Right lobe of liver (tissue), 6 donors: ENCODE data around the gene SNW1. TPM values are rescaled to one million over a fixed set of nuclear protein-coding genes. Genes with fewer than 3 reads are reported as not detected.

Experiments
- ATAC-seq, 4 donors: fragments of 200-7000 bp; cut with Tn5 transposase; one replicate each; pipeline ENCODE4 v1.9.1; 2020; ENCODE audit warnings: mild to moderate bottlenecking in 4 of 4, moderate library complexity in 4 of 4
- DNase-seq, 3 donors: peaks; one replicate each; pipeline ENCODE4 v3.0.0-alpha.2; 2020
- H3K27ac ChIP-seq, 3 donors: fragments of 200-600 bp; one replicate each; pipeline ENCODE4 v1.8.0; 2022
- H3K27me3 ChIP-seq, 2 donors: fragments of 200-600 bp; one replicate each; pipeline ENCODE4 v1.8.0; 2022
- H3K36me3 ChIP-seq, 4 donors: fragments of 200-600 bp; sonication (generic) in 1 of 4; one replicate each; pipeline versions ENCODE4 v1.5.1 to v1.8.0; 2017 to 2022; ENCODE audit warnings: control low read depth in 1 of 4
- H3K4me1 ChIP-seq, 4 donors: fragments of 200-600 bp; sonication (generic) in 1 of 4; one replicate each; pipeline versions ENCODE4 v1.5.1 to v1.8.0; 2017 to 2022; ENCODE audit warnings: control low read depth in 1 of 4
- H3K4me3 ChIP-seq, 3 donors: fragments of 200-600 bp; one replicate each; pipeline ENCODE4 v1.8.0; 2022
- H3K9me3 ChIP-seq, 4 donors: fragments of 200-600 bp; sonication (generic) in 1 of 4; one replicate each; pipeline versions ENCODE4 v1.5.1 to v1.8.0; 2017 to 2022; ENCODE audit warnings: control low read depth in 1 of 4
- CTCF ChIP-seq, 4 donors: fragments of 200-600 bp in 3 of 4; fragments of 450-650 bp in 1 of 4; IDR thresholded peaks; one replicate each; pipeline versions ENCODE4 v1.5.1 to v1.8.0; 2016 to 2022; ENCODE audit warnings: antibody characterized with exemption in 4 of 4, mild to moderate bottlenecking in 2 of 4
- POLR2A ChIP-seq: fragments of 450-650 bp; IDR thresholded peaks from one replicate; pipeline ENCODE4 v1.6.1; 2017; ENCODE audit warnings: antibody characterized with exemption, mild to moderate bottlenecking
- WGBS: methylation state at CpG from one replicate; pipeline ENCODE4 v1.1.6; 2018; ENCODE audit warnings: low coverage, low lambda C conversion rate; ENCODE audit not compliant: insufficient coverage; ENCODE audit errors: missing lambda C conversion rate; 5-methylcytosine and 5-hydroxymethylcytosine counted together
- intact Hi-C, 2 donors: fragments of 100-400 bp; cut with DNase I; formaldehyde crosslinking; loops; one replicate each; pipeline versions ENCODE4 v1.11.2 to v1.14.1; 2022
- total RNA-seq, 6 experiments: library from RNA; depleted of rRNA in 2 of 6; stranded (reverse); fragments of >200 nt in 2 of 6; fragmentation: NEBNext Ultra II Directional in 3 of 6; extraction: Animal tissue kit (Norgen Biotek cat#: 25700) in 3 of 6; gene quantifications; one replicate each; pipeline versions ENCODE4 v1.1.0 to v1.2.4, GENCODE V29; 2016 to 2023
- donor health status: DM: no; HTN: yes; CAD: no.
- donor health status: DM: no; HTN: no; CAD: no.
- donor health status: DM: no; HTN: no; CAD: no.
- donor health status: DM: no; HTN: yes; CAD: no.
- donor health status: DM: no; HTN: yes; CAD: no.

Gene SNW1
- total RNA-seq, 6 experiments from 2014 or later, result 16.2 to 27.9 (median 22.1) TPM

GRCh38 chr14:77730976-77731497 is 29.9 kb downstream of the SNW1 start:
- Histone ChIP-seq H3K36me3 (peaks cover 12 to 97% (median 54%) of the 10 kb centered on the region in 4 donors), H3K9me3 (no peaks in the 10 kb centered on the region), H3K27ac (no peak overlapping the region), H3K4me1 (no peaks in the 10 kb centered on the region), H3K4me3 (no peak overlapping the region), H3K27me3 (no peaks in the 10 kb centered on the region)
- intact Hi-C loops, result no loop called here
- WGBS, result 65% methylated on average over 3 of the region's 3 CpGs
- DNase-seq, result no peak
- ATAC-seq, result no peak
- TF ChIP-seq POLR2A (no peak), CTCF (IDR thresholded peaks at IDR 0.05) (no peak)

GRCh38 chr14:77722301-77722700 is 38.7 kb downstream of the SNW1 start:
- WGBS, result 88% methylated on average over 3 of the region's 3 CpGs
- H3K36me3 ChIP-seq, result peaks cover 3 to 93% (median 37%) of the 10 kb centered on the region in 4 donors

GRCh38 chr14:77721437-77721836 is 39.5 kb downstream of the SNW1 start:
- no peaks in the 10 kb centered on the region for H3K9me3 ChIP-seq
- no peaks in the 10 kb centered on the region for H3K4me1 ChIP-seq
- whole genome bisulfite sequencing, result 89% methylated on average over 5 of the region's 5 CpGs
- H3K27ac ChIP-seq, result no peak overlapping the region
- TF ChIP-seq POLR2A (no peak), CTCF (IDR thresholded peaks at IDR 0.05) (no peak)
- no peaks in the 10 kb centered on the region for H3K27me3 ChIP-seq
- no peak overlapping the region for H3K4me3 ChIP-seq
- no peak for ATAC-seq
- intact Hi-C loops, result no loop called here
- H3K36me3 ChIP-seq, result peaks cover 3 to 92% (median 41%) of the 10 kb centered on the region in 4 donors
- DNase-seq, result no peak

More at GRCh38 chr14:77722301-77722700, 38.7 kb downstream of the SNW1 start:
- Histone ChIP-seq H3K4me3 (no peak overlapping the region), H3K27me3 (no peaks in the 10 kb centered on the region), H3K9me3 (no peaks in the 10 kb centered on the region), H3K4me1 (no peaks in the 10 kb centered on the region), H3K27ac (no peak overlapping the region)
- DNase-seq (no peak), ATAC-seq (no peak)
- intact Hi-C loops, result no loop called here
- no peak for TF ChIP-seq CTCF (IDR thresholded peaks at IDR 0.05)
- TF ChIP-seq POLR2A, result no peak

- H3K36me3 ChIP-seq, result peaks cover 3 to 93% (median 39%) of the 10 kb centered on the region in 4 donors
- 80% methylated on average over 5 of the region's 5 CpGs for WGBS
- no peak overlapping the region for H3K27ac ChIP-seq
- no peaks in the 10 kb centered on the region for H3K27me3 ChIP-seq
- ATAC-seq (no peak), DNase-seq (no peak)
- H3K4me1 ChIP-seq, result no peaks in the 10 kb centered on the region
- no peaks in the 10 kb centered on the region for H3K9me3 ChIP-seq
- H3K4me3 ChIP-seq, result no peak overlapping the region
- intact Hi-C loops, result no loop called here
- no peak for TF ChIP-seq POLR2A
- no peak for TF ChIP-seq CTCF (IDR thresholded peaks at IDR 0.05)
Measured at GRCh38 chr14:77717608-77718305, 43.2 kb downstream of the SNW1 start.
